ENCODE results near the gene PROSER3.

DNA sequence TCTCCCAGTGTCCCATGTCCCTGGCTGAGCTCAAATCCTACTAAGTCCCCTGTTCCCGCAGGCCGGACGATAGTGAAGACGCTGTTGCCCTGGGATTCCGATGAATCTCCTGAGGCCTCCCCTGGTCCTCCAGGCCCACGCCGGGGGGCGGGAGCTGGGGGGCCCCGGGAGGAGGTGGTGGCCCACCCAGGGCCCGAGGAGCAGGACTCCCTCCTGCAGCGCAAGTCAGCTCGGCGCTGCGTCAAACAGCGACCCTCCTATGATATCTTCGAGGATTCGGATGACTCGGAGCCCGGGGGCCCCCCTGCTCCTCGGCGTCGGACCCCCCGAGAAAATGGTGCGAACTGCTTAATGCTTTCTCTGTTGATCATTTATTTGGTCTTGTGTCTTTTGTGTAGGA is 34.3 kb upstream of the PROSER3 start:
- TF ChIP-seq RARB (CRISPR knock-in tag; IDR thresholded peaks at IDR 0.05): no peak
- no peak for TF ChIP-seq ZFP30 (CRISPR knock-in tag; IDR thresholded peaks at IDR 0.05)
- TF ChIP-seq, protein P1, sequence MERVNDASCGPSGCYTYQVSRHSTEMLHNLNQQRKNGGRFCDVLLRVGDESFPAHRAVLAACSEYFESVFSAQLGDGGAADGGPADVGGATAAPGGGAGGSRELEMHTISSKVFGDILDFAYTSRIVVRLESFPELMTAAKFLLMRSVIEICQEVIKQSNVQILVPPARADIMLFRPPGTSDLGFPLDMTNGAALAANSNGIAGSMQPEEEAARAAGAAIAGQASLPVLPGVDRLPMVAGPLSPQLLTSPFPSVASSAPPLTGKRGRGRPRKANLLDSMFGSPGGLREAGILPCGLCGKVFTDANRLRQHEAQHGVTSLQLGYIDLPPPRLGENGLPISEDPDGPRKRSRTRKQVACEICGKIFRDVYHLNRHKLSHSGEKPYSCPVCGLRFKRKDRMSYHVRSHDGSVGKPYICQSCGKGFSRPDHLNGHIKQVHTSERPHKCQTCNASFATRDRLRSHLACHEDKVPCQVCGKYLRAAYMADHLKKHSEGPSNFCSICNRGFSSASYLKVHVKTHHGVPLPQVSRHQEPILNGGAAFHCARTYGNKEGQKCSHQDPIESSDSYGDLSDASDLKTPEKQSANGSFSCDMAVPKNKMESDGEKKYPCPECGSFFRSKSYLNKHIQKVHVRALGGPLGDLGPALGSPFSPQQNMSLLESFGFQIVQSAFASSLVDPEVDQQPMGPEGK (CRISPR knock-in tag; IDR thresholded peaks at IDR 0.05; ENCODE audit: borderline replicate concordance): no peak
- TF ChIP-seq CREB5 (CRISPR knock-in tag; IDR thresholded peaks at IDR 0.05; ENCODE audit: low read depth): no peak
- no peak for TF ChIP-seq PPARA (CRISPR knock-in tag; IDR thresholded peaks at IDR 0.05; ENCODE audit: borderline replicate concordance)
- no peak for TF ChIP-seq ESRRG (CRISPR knock-in tag; IDR thresholded peaks at IDR 0.05)
- TF ChIP-seq, protein P2, sequence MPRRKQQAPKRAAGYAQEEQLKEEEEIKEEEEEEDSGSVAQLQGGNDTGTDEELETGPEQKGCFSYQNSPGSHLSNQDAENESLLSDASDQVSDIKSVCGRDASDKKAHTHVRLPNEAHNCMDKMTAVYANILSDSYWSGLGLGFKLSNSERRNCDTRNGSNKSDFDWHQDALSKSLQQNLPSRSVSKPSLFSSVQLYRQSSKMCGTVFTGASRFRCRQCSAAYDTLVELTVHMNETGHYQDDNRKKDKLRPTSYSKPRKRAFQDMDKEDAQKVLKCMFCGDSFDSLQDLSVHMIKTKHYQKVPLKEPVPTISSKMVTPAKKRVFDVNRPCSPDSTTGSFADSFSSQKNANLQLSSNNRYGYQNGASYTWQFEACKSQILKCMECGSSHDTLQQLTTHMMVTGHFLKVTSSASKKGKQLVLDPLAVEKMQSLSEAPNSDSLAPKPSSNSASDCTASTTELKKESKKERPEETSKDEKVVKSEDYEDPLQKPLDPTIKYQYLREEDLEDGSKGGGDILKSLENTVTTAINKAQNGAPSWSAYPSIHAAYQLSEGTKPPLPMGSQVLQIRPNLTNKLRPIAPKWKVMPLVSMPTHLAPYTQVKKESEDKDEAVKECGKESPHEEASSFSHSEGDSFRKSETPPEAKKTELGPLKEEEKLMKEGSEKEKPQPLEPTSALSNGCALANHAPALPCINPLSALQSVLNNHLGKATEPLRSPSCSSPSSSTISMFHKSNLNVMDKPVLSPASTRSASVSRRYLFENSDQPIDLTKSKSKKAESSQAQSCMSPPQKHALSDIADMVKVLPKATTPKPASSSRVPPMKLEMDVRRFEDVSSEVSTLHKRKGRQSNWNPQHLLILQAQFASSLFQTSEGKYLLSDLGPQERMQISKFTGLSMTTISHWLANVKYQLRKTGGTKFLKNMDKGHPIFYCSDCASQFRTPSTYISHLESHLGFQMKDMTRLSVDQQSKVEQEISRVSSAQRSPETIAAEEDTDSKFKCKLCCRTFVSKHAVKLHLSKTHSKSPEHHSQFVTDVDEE (CRISPR knock-in tag; IDR thresholded peaks at IDR 0.05): no peak
- no peak for TF ChIP-seq ARNTL (CRISPR knock-in tag; IDR thresholded peaks at IDR 0.05; ENCODE audit: borderline replicate concordance, low read depth)

All from SK-N-SH treated with all-trans-retinoic acid at 6 μM for 48 hours (cell line).